Testis (tissue), 3 donors: ENCODE measurements around the gene CFAP69. TPM values are rescaled to one million over a fixed set of nuclear protein-coding genes. Genes with fewer than 3 reads are reported as not detected.

Source experiments
- DNase-seq: peaks from one replicate; pipeline ENCODE4 v3.0.0-alpha.2; 2019
- H3K27ac ChIP-seq, 2 donors: fragments of 200-600 bp; sonication (generic); one replicate each; pipeline ENCODE4 v1.5.1; 2019
- H3K27me3 ChIP-seq: fragments of 200-600 bp; sonication (generic); one replicate; pipeline ENCODE4 v1.5.1; 2019
- H3K36me3 ChIP-seq: fragments of 200-600 bp; sonication (generic); one replicate; pipeline ENCODE4 v1.5.1; 2017; ENCODE audit warnings: low read depth; ENCODE audit errors: missing control alignments
- H3K4me1 ChIP-seq: fragments of 200-600 bp; sonication (generic); one replicate; pipeline ENCODE4 v1.5.1; 2019
- H3K4me3 ChIP-seq, 2 donors: fragments of 200-600 bp; sonication (generic); one replicate each; pipeline ENCODE4 v1.5.1; 2017 to 2019
- H3K9me3 ChIP-seq: fragments of 200-600 bp; sonication (generic); one replicate; pipeline ENCODE4 v1.5.1; 2017
- POLR2A ChIP-seq: fragments of 450-650 bp; IDR thresholded peaks from one replicate; pipeline ENCODE4 v1.6.1; 2017; ENCODE audit warnings: antibody characterized with exemption, mild to moderate bottlenecking, moderate library complexity
- WGBS, 2 donors: methylation state at CpG; one replicate each; pipeline ENCODE4 v1.1.5; 2018; 5-methylcytosine and 5-hydroxymethylcytosine counted together
- intact Hi-C: fragments of 100-400 bp; cut with DNase I; formaldehyde crosslinking; loops from one replicate; pipeline ENCODE4 v1.15.1; 2023; ENCODE audit warnings: low total_unique reads
- polyA plus RNA-seq: library from polyadenylated mRNA; stranded (reverse); fragments of 350-450 nt; fragmentation: Illumina TruSeq; extraction: RNeasy Lipid Tissue Mini Kit (QIAGEN cat#74804); gene quantifications from one replicate; pipeline ENCODE4 v1.2.3, GENCODE V29; 2014; ENCODE audit warnings: low read depth, low replicate concordance; ENCODE audit not compliant: insufficient read depth
- total RNA-seq, 2 donors: library from RNA; depleted of rRNA; stranded (reverse); fragments of >200 nt; gene quantifications; one replicate each; pipeline ENCODE4 v1.2.3, GENCODE V29; 2016
- TF ChIP-seq, protein P1 (sequence below), 3 experiments: fragments of 450-650 bp in 2 of 3; fragments of 200-600 bp in 1 of 3; sonication (generic) in 1 of 3; IDR thresholded peaks; one replicate each; pipeline ENCODE4 v1.5.1; 2016 to 2019; ENCODE audit warnings: antibody characterized with exemption in 3 of 3, mild to moderate bottlenecking in 2 of 3, moderate library complexity in 1 of 3

CFAP69 gene
- total and polyA plus RNA-seq, 3 donors from 2014 or later, result 8.7 to 18.0 (median 9.0) TPM

DNA sequence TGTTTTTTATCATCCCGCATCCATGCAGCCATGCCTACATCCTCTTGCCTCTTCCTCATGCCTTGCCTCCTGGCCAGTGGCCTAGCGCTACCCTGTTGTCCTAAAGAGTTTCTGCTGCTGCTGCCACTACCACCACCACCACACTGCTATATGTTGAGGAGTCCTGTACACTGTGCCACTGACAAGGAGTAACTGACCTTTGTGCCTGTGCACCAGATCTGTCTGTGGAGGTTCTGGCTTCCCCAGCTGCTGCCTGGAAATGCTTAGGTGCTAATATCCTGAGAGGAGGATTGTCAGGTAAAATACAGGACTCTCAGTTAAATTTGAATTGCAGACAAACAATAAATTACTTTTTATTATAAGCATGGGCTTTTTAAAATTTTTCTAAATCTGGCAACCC is 7.0 kb upstream of the CFAP69 start:
- intact Hi-C loops, result no loop called here
- TF ChIP-seq, protein P1, sequence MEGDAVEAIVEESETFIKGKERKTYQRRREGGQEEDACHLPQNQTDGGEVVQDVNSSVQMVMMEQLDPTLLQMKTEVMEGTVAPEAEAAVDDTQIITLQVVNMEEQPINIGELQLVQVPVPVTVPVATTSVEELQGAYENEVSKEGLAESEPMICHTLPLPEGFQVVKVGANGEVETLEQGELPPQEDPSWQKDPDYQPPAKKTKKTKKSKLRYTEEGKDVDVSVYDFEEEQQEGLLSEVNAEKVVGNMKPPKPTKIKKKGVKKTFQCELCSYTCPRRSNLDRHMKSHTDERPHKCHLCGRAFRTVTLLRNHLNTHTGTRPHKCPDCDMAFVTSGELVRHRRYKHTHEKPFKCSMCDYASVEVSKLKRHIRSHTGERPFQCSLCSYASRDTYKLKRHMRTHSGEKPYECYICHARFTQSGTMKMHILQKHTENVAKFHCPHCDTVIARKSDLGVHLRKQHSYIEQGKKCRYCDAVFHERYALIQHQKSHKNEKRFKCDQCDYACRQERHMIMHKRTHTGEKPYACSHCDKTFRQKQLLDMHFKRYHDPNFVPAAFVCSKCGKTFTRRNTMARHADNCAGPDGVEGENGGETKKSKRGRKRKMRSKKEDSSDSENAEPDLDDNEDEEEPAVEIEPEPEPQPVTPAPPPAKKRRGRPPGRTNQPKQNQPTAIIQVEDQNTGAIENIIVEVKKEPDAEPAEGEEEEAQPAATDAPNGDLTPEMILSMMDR (IDR thresholded peaks at IDR 0.05), result no peak
- TF ChIP-seq POLR2A, result no peak
- 92 to 98% methylated on average over 2 of the region's 2 CpGs for WGBS, 2 donors
- Histone ChIP-seq H3K27ac (no peak overlapping the region), H3K36me3 (no peaks in the 10 kb centered on the region), H3K9me3 (no peaks in the 10 kb centered on the region), H3K27me3 (no peaks in the 10 kb centered on the region), H3K4me3 (no peak overlapping the region), H3K4me1 (no peaks in the 10 kb centered on the region)
- no peak for DNase-seq

- no peaks in the 10 kb centered on the region for H3K36me3 ChIP-seq
- H3K4me3 ChIP-seq, result no peak overlapping the region
- H3K27me3 ChIP-seq, result no peaks in the 10 kb centered on the region
- no peaks in the 10 kb centered on the region for H3K4me1 ChIP-seq
- DNase-seq, result no peak
- TF ChIP-seq, protein P1 (IDR thresholded peaks at IDR 0.05), result no peak
- TF ChIP-seq POLR2A, result no peak
- WGBS, 2 donors, result 76 to 83% methylated on average over 1 of the region's 1 CpG
- no peak overlapping the region for H3K27ac ChIP-seq
- intact Hi-C loops, result no loop called here
- no peaks in the 10 kb centered on the region for H3K9me3 ChIP-seq
Observed at GRCh38 chr7:90238583-90238982, 6.4 kb upstream of the CFAP69 start.

DNA sequence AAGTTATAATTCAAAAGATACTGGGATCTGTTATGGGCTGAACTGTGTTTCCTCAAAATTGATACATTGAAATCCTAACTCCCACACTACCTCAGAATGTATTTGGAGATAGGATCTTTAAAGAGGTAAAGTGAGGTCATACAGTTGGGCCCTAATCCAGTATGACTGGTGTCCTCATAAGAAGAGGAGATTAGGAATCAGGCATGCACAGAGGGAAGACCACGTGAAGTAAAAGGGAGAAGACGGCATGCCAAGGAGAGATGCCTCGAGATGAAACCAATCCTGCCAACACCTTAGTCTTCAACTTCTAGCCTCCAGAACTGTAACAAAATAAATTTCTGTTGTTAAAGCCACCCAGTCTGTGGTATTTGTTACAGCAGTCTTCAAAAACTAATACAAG is 5.9 kb upstream of the CFAP69 start:
- Histone ChIP-seq H3K4me3 (no peak overlapping the region), H3K4me1 (no peaks in the 10 kb centered on the region), H3K9me3 (no peaks in the 10 kb centered on the region), H3K36me3 (no peaks in the 10 kb centered on the region), H3K27ac (no peak overlapping the region), H3K27me3 (no peaks in the 10 kb centered on the region)
- intact Hi-C loops, result no loop called here
- no peak for DNase-seq
- WGBS, 2 donors, result 52 to 72% methylated on average over 3 of the region's 3 CpGs
- no peak for TF ChIP-seq POLR2A
- TF ChIP-seq, protein P1 (IDR thresholded peaks at IDR 0.05), result no peak

DNA sequence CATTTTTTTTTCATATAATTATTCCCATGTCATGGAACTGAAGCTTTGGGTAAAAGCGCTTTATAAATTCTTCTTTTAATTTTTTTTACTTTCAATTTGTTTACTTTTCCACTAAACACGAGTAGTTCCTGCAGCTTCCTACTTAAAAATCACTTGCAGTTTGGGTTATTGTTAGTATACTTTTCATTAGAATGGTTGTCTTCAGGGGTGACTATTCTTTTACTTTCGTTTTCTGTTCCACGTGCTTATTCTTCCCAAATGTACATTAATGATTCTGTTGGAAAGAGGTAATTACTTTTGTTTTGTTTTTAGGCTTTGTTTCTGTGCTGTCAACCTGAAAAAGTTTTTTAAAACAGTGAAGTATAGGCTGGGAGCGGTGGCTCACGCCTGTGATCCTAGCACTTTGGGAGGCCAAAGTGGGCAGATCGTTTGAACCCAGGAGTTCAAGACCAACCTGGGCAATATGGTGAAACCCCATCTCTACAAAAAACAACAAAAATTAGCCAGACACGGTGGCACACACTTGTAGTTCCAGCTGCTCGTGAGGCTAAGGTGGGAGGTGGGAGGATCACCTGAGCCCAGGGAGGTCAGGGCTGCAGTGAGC is 5.2 kb upstream of the CFAP69 start:
- Histone ChIP-seq H3K27ac (no peak overlapping the region), H3K4me1 (peaks cover 4% of the 10 kb centered on the region), H3K36me3 (no peaks in the 10 kb centered on the region), H3K27me3 (no peaks in the 10 kb centered on the region), H3K9me3 (no peaks in the 10 kb centered on the region), H3K4me3 (no peak overlapping the region)
- no peak for DNase-seq
- TF ChIP-seq POLR2A, result no peak
- TF ChIP-seq, protein P1 (IDR thresholded peaks at IDR 0.05), result no peak
- intact Hi-C loops, result no loop called here
- 84 to 88% methylated on average over 9 of the region's 9 CpGs for WGBS, 2 donors
